ENCODE results near the gene GLG1.

Gene GLG1

DNA sequence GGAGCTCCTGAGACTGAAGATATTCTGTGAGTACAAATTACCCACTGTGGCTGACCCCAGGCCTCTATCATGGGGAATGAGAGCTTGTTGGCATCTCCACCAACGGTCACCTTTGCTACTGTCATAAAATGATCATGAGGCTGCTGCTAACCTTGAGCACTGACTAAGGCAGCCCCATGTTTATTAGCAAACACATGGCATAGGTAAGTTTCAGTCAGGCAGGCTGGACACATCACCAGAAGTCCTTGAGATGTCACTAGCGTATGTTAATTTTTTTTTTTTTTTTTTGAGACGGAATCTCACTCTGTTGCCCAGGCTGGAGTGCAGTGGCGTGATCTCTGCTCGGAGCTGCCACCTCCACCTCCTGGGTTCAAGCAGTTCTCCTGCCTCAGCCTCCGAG, 1.5 kb upstream of the GLG1 start:
- no peak for DNase-seq

DNA sequence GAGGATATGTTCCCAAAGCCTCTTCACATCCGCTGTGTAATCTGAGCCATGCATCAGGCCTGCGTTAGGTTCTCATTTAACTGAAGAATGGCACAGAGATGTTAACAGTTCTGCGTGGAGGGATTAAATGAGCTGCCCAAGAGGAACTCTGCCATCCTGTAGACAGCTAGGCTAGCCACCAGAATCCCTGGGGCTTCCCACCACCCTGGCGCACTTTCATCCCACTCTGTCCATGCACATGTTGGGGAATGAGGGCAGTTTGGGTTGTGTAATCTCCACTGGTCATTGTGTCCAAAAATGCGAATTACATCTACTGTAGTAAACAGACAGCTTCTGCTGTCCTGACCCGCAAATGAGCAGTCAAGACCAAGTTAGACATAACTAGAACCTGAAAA, 1.0 kb upstream of the GLG1 start:
- DNase-seq: no peak

DNA sequence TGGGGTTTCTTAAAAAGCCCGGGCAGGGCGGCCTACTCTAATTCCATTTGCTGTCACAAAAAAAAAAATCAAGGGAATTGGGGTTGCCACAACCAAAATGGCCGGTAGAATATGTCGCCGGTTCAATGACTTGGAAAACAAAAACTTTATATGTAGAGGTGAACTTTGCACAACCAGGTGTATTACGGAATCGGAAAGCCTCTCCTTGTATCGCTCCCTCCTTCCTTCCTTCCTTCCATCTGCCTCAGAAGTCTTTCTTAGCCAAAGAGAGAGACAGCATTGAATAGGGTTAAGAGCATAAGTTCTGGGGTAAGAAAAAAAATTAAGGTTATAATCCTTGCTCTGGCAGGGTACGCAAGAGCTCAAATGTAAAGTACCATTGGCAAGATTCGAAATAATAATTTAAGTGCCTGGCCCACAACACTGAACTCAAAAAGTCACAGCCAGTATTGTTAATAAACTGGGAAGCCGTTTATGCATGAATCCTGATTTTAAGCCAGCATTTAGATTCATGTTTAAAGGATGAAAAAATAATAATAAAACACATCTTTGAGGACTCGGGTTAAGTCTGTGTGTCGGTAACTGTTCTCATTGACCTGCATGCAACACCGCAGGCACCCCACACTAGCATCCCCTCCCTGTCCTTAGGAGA, 522 bp upstream of the GLG1 start:
- no peak for DNase-seq

DNA sequence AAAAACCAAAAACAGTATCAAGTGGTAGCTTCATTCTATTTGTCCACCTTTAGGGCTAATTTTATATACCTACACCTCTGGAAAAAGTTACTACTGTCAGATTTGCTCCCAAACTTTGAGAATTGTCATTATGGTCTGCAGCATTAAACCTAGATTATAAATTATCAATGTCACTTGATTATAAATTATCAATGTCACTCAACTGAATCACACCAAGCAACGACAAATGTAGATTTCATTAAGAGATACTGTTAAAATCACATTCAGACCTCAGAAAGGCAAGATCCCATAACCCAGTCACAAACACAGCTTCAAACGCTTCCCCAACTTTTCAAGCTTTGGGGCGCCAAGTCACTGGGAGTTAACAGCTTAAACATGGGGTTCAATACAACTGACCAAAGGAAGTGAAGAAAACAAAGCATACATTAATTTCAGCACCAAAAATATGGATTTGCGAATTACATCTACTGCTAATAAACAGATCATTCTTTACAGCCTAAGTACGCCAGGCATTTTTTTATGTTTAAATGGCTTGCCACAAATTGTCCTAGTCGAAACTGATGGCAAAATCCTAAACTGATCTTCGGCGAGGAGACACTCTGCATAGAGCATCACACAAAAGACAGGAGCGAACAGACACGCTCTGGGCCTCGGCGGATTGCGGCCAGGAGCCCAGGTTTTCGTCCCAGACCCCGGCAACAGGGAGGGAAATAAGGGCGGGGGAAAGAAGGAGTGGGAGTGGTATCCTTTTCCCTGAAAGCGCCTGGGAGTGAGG, 981 bp downstream of the GLG1 start:
- peak; percentile 5 for DNase-seq

DNA sequence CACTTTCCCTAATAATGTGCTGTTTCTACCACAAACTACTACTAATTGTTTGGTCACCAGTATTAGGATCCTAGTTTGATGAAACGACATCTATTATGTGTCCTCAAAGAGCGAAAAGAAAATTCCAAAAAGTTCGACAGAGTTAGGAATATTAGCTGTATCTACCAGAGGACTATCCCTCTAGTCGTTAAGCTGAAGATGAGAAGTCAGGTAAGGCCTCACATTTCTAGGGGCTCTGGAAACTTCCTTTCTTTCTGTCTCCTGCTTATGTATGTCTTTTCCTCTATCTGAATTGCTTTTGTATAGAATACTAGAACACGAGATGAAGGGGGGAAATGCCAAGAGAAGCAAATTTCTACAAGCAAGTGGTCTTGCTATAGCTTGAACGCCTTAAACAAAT, 1.6 kb downstream of the GLG1 start:
- DNase-seq: no peak

DNA sequence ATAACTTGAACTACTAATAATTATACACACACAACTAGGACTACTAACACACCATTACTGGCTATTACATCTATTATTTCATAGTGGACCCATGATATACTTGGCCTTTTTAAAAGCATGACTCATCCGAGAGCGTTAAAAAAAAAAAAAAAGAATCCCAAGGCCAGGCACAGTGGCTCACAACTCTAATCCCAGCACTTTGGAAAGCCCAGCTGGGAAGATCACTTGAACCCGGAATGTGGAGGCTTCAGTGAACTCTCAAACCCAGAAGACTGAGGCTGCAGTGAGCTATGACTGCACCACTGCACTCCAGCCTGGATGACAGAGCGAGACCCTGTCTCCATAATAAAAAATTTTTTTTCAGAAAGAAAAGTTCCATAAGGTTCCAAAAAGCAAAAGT, 3.1 kb downstream of the GLG1 start:
- no peak for DNase-seq

DNA sequence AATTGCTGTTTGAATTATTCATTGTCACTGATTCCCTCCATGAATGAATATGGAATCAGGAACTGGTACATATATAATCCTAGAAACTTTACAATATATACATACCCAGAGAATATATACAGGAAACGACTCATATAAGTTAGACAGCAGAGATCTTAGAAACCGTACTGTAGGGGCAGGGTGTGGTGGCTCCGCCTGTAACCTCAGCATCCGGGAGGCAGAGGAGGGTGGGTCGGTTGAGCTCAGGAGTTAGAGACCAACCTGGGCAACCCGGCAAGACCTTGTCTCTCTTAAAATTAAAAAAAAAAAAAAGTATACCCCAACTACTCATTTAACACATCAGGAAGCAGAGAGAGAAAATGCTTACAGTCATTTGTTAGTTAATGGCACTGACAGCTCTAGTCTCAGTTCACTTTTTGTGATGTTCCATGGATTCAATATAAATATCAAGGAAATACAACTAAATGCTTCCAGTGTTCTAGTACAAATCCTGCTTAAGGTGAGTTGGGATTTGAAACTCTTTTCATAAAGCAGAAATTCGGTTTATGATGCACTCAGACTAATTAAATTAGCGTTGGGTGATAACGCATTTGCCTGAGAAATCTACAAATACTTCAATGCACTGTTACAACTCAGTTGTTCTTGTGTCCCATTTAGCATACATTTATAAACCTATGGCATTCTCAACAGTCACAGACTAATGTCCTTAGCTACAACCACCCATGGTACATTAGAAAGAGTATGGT, 5.6 kb downstream of the GLG1 start:
- no peak for DNase-seq

DNA sequence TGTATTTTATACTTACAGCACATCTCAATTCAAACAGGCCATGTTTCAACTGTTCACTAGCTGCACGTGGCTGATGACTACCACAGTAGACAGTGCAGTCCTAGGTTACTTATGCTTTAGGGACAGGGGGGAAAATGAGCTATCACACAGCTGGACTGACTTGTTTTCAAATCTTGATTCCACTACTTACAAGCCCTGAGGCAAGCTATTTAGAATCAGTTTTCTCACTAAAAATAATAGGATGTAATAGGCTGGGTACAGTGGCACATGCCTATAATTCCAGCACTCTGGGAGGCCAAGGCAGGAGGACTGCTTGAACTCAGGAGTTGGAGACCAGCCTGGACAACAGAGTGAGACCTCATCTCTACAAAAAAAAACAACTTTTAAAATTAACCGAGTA, 10.3 kb downstream of the GLG1 start:
- DNase-seq: no peak

DNA sequence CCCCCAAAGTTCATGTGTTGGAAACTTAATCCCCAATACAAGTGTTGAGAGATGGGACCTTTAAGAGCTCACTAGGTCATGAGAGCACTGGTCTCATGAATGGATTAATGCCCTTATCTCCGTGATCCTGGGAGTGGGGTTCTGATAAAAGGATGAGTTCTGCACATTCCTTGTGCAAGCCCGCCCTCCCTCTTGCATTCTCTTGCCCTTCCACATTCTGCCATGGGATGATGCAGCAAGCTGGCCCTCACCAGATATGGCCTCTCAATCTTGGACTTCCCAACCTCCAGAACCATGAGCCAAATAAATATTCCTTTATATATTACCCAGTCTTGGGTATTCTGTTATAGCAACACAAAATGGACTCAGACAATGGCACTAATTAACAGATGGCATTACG, 14.1 kb downstream of the GLG1 start:
- DNase-seq: no peak

DNA sequence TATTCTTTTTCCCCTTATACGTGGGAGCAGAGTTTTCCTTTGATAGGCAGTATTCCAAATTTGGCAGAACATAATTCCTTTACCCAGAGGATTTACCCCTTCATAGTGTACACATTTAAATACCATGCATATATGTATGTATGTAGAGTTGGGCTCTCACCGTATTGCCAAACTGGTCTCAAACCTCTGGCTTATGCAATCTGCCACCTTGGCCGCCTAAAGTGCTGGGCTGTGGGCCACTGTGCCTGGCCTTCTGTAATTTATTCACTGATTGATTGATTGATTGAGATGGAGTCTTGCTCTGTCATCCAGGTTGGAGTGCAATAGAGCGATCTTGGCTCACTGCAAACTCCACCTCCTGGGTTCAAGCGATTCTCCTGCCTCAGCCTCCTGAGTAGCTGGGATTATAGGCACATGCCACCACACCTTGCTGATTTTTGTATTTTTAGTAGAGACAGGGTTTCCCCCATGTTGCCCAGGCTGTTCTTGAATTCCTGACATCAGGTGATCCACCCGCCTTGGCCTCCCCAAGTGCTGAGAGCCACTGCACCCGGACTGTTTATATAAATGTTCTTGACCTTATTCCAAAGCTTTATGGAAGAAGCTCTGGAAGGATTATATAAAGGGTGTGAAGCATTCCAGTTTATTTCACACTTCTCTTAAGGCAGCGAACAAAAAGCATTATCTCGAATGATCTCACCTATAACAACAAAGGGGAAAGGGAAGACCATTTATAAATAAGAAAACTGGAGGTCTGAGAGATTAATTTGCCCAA, 14.9 kb downstream of the GLG1 start:
- no peak for DNase-seq

DNA sequence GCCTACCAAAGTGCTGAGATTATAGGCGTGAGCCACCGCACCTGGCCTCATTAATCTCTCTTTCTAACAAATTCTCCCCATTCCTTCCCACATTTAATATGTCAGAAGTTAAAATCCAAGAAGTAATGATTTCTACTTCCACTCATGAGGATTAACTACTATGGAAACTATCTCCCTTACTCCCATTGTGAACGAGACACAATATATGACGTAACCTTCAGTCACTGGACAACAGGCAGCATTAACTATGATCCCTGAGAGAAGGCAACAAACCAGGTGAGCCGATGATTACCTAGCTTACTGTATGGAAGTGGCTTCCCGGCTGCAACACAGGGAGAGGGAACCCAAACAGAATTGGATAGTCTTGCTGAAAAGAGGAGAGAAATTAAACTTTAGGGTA, 20.0 kb downstream of the GLG1 start:
- DNase-seq: no peak

DNA sequence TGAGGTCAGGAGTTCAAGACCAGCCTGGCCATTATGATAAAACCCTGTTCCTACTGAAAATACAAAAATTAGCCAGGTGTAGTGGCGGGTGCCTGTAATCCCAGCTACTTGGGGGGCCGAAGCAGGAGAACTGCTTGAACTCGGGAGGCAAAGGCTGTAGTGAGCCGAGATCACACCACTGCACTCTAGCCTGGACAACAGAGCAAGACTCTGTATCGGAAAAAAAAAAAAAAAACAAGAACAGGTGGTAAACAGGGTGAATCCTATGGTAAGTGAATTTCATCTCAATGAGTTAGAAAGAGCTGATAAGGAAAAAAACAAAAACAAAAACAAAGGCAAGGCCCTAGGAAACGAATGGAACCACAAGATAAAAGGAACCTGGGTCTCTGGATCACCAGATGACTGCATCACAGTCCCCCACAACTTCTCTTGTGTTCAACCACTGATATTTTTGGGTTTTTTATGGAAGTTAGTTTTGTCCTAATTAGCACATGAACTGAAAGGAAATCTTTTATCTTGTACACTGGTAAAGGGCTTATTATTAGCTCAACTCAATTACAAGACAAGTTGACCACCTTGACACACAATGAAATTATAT, 21.0 kb downstream of the GLG1 start:
- no peak for DNase-seq

DNA sequence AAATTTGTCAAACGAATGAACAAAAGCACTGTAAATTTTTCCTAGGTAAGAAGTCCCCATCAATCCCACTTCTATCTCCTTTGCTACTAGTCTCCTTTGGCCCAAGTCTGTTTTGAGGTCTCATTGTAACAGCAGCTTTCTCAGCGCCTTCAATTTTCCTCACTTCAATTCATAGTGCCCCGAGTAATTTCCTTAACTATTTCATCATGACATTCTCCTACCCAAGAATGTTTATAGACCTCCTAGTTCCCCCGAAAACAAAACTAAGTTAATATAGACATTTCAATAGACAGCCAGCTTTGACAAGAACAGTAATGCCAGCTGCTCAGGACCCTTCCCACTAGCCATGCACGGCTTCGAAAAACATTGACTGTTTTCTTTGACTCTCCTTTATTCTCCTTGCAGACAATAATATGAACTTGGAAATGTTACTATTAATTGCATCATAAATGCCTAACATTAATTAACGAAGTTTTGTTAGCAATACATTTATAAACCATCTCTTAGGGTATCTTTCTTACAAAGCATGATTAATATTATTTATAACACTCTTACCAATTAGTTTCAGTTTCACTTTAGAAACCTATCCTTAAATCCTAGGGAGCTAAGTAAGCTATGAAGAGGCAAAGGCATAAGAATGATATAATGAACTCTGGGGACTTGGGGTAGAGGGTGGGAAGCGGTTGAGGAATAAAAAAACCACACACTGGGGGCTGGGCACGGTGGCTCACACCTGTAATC, 22.8 kb downstream of the GLG1 start:
- no peak for DNase-seq

DNA sequence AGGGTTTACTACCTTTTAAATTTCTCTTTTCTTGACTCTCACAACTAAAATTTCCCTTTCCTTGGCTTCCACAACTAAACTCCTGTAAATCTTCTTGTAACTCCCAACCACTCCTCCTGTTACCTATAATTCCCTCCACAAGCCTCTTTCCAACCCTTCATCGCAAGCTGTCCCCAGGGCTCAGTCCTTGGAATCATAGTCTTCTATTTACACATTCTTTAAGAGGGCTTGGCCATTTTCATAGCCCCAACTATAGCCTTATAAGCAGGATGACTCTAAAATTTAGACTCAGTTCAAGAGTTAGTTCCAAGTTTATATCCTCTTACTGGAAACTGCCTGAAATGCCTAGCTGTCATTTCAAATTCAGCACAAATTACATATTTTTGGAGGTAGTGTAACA, 23.9 kb downstream of the GLG1 start:
- DNase-seq: no peak

DNA sequence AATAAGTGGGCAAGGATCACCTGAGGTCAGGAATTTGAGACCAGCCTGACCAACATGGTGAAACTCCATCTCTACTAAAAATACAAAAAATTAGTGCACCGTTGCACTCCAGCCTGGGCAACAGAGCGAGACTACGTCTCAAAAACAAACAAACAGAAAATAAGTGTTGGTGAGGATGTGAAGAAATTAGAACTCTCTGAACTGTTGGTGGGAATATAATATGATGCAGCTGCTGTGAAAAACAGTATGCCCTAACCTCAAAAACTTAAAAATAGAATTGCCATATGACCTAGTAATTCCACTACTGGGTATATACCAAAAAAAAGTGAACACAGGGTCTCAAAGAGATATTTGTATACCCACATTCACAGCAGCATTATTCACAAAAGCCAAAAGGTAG, 26.1 kb downstream of the GLG1 start:
- no peak for DNase-seq

DNA sequence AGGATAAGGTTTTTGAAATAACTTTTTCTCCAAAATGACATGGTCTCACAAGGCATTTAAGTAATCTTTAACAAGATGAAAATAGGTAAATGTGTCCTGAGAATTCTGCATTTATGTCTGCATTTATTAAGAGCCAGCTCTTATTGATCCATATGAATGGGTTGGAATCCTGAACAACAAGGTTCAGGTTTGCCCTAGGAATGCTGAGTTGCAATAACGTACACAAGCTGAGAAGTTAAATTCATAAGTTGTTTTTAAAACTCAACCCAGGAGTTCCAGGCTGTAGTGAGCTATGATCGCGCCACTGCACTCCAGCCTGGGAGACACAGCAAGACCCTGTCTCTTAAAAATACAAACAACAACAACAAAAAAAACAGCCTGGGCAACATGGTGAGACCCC, 28.1 kb downstream of the GLG1 start:
- no peak for DNase-seq

DNA sequence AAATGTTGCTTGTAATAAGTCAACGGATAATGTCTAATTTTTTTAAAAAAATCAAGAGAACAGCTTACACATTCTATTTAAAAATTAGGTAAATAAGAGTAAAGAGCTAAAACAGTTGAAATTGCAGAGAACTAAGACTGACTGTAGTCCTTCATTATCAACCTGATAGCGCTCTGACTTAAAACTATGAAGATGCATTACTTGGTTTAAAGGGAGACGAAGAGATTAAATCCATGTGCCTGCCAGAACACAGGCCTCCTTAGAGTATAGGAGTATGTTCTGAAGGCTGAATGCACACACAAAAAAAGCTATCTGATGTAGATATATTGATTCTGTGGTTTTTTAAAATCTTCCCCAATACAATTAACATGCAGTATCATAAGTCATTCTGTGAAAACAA, 28.5 kb downstream of the GLG1 start:
- DNase-seq: no peak

DNA sequence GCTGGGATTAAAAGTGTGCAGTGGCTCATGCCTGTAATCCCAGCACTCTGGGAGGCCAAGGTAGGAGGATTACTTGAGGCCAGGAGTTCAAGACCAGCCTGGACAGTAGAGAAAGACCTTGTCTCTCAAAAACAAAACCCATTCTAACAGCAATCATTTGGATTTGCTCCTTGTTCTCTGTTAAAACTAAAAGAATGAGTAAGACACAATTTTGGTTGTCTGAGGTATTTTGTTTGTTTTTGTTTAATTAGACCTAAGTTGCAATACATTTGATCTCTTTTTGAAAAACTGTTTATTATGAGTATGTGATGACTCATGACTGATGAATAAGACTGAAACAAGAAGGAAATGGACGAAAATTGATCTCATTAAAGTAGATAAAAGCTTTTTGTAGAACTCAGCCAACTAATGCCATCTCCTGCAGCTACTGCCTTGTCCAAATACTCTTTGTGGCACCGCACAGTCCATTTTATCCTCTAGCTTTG, 29.0 kb downstream of the GLG1 start:
- DNase-seq: no peak

DNA sequence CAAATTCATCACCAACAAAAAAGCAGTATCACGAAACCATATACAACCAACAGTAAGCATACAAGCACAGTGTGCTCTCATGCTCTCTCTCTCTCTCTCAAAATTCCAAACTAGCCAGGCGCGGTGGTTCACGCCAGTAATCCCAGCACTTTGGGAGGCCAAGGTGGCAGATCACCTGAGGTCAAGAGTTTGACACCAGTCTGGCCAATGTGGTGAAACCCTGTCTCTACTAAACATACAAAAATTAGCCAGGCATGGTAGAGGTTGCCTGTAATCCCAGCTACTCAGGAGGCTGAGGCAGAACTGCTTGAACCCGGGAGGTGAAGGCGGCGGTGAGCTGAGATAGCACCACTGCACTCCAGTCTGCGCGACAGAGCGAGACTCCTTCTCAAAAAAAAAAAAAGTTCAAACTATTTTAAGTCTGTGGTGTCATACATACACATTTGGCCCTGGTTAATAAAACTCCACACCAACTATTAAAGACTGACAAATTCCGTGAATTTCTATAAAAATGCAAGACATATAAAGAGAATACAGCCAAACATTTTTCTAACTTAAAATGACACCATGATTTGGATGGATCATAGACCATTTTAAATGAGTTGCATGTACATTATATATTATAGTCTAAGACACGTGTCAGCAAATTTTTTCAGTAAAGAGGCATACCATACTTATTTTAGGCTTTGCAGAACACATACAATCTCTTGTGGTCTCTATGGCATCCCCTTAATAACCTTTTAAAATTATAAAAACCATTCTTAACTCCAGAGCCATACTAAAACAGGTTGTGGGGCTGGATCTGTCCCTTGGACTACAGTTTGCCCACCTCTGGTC, 30.9 kb downstream of the GLG1 start:
- no peak for DNase-seq

DNA sequence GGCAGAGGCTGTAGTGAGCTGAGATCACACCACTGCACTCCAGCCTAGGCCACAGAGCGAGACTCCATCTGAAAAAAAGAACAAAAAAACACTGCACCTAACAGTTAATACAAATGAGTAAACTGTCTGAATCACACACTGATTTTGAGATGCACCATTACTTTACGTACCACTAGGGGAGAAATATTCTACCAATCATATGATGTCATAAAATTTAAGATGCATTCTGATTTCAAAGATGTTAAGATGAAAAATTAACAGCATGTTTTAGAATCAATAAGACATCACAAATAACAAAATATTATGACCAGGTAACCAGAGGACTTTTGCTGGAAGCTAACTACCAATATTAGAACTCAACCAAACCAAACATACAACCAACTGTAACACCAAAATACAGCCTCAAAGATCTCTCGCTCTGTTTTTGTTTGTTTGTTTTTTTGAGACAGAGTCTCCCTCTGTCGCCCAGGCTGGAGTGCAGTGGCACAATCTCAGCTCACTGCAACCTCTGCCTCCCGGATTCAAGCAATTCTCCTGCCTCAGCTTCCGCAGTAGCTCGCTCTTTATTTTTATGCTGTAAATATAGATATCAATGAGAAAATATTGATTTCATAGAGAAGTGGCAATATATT, 31.6 kb downstream of the GLG1 start:
- DNase-seq: no peak

DNA sequence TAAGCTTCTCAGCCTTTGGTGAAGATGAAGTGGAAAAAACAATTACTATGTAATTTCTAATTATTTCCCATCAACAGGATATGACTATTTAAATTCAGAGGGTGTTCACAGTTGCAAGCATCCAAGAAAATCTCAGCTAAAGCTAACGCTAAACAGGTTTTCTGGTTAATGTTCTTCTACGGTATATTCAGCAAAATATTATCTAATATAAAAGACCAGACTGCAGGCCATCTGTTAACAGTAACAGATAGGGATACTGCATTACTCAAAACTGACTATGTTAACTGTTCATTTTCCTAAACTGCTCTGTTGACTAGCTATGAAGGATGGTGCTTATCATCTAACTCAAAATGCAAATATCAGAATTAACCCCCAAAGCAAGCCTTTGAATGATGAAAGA, 32.8 kb downstream of the GLG1 start:
- peak; percentile 36 for DNase-seq
